Epithelial cell of esophagus (primary cell): ENCODE data around the gene SLFN12L.

Experiments used
- DNase-seq: peaks from one replicate; pipeline ENCODE4 v3.0.0; 2010; ENCODE audit warnings: low read depth
- H3K4me3 ChIP-seq: 2 replicates; pipeline ENCODE4 v1.5.1; 2011; ENCODE audit warnings: mild to moderate bottlenecking, low read length, control low read depth
- TF ChIP-seq, protein P1 (sequence below): IDR thresholded peaks from 2 replicates; pipeline ENCODE4 v1.5.1; 2011; ENCODE audit warnings: low read depth, mild to moderate bottlenecking, low read length, control low read depth, inconsistent platforms; ENCODE audit not compliant: insufficient read depth; ENCODE audit errors: missing control alignments

Gene SLFN12L

DNA sequence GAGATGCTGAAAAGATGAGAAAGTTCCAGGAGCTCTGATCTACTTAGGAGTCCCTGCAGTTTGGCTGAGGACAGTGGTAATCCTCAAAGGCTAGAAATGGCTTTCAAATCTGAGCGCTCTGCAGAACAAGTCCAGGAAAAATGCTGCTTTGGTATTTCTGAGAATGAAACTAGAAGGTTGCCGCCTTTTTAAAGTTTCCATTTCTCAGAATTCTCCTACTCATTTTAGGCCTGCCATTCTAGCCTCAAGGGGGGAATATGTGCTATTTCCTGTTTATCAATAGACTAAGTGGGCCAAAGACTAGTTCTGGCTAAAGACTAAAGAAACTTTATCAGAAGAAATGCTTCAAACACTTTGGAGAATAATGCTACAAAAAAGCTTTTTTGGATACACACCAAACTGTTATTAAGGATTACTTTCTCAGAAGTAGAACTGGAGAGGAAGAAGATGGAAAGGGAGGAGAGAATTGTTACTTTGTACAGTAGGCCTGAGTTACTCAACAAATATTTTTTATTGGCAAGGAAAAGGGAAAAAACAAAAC, at the start of gene SLFN12L:
TSS of gene SLFN12L (minus strand) at position 78 of the 541 bp plus-strand sequence. CDS start 15,314 bp downstream, outside the sequence.
- H3K4me3 ChIP-seq = no peak within 1 kb of the TSS
- TF ChIP-seq, protein P1, sequence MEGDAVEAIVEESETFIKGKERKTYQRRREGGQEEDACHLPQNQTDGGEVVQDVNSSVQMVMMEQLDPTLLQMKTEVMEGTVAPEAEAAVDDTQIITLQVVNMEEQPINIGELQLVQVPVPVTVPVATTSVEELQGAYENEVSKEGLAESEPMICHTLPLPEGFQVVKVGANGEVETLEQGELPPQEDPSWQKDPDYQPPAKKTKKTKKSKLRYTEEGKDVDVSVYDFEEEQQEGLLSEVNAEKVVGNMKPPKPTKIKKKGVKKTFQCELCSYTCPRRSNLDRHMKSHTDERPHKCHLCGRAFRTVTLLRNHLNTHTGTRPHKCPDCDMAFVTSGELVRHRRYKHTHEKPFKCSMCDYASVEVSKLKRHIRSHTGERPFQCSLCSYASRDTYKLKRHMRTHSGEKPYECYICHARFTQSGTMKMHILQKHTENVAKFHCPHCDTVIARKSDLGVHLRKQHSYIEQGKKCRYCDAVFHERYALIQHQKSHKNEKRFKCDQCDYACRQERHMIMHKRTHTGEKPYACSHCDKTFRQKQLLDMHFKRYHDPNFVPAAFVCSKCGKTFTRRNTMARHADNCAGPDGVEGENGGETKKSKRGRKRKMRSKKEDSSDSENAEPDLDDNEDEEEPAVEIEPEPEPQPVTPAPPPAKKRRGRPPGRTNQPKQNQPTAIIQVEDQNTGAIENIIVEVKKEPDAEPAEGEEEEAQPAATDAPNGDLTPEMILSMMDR = no peak
- no peak for DNase-seq

DNA sequence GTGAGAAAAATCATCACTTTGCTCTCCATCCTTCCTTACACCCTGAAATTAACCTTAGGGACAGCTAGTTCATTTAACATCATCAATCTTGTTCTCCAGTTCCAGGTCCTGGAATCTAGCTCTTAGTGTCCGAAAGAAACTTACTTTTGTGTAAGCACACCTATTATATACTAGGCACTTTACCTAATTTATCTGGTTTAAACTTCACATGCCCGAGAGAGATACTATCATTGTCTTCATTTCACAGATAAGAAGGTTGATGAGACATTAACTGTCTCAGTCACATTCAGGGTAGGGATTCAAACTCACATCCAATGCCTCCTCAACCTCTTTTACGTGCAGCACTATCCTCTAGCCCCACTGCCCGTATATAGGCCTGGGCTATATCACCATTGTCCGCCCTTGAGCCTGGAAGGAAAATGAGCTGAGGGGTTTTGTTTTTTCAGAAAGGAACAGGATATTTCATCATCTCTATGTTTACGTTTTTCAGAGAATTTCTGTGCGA, 49.1 kb upstream of the SLFN12L start:
- no peak for DNase-seq
- TF ChIP-seq, protein P1 = no peak
- H3K4me3 ChIP-seq = peak overlapping the region; percentile 94

DNA sequence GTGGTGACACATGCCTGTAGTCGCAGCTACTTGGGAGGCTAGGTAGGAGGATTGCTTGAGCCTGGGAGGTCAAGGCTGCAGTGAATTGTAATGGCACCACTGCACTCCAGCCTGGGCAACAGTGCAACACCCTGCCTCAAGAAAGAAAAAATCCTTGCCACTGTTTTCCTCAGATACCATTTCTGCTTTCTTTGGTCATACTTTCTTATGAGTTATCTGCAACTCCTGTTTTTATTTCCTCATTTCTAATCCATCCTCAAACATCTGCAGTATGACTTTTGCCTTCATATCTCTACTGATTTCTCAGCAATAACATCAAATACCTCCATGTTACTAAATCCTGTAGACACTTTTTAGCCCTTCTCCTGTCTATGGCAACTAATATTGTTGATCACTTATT, 46.6 kb upstream of the SLFN12L start:
- TF ChIP-seq, protein P1 = no peak
- no peak for DNase-seq
- H3K4me3 ChIP-seq = no peak overlapping the region

DNA sequence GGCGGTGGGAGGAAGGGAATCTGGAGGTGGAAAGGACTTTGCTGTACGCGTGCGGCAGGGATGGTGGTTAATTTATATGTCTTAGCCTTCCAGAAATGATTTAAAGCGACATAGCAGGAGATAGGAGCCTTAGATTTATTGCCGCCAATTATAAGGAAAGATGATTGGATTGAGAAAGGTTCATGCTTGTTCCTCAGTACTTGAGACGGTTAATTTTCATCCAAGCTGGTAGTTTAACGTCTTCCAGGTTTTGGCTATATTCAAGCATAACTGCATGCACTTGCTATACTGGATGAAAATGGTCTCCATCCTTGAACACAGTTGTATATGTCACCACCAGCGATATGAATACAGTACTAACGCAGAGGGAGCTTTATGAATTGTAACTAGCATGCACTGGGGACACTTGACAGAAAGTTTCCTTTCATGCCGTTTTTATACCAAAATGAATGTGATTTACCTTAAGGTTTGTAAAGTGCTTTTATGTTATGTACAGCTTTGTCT, 41.5 kb upstream of the SLFN12L start:
- H3K4me3 ChIP-seq = peak overlapping the region; percentile 87
- TF ChIP-seq, protein P1 = no peak
- no peak for DNase-seq

DNA sequence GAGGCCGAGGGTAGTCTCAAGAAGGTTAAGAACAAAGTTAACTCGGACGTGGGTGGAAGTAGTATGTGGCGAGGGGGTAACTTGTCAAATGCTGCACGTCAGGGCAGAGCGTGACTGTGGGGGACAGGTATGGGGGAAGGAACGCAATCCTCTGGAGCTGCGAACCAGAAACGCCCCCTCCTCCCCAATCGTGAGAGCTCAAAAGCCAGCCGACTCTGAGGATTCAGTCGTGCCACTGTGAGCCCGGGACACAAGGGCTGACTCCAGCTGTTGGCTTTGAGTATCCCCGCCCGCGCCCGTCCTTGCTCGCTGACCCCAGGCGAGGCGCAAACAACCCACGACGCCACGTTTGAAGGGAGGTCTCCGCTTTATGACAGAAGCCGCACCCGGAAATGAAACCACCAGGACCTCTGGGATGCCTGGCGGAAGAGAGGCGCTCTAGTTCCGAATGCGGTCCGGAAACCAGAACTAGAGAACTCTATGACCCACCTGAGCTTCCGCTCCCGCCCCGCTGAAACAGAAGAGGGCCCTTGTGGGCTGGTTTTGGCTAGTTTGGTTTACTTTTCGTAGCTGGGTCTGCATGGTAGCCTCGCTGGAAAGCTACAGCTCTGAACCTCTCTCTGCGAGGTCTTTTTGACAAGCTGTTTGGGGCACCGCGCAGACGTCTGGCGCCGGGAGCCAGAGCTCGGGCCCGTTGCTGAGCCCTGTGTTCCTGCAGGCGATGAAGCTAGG, 40.9 kb upstream of the SLFN12L start, which contains the start of gene PEX12:
TSS of gene PEX12 (minus strand) at position 375 of the 732 bp plus-strand sequence. CDS start 550 bp downstream, outside the sequence.
- peak; percentile 86 for DNase-seq
- TF ChIP-seq, protein P1 = no peak
- peak within 1 kb of the TSS; percentile 87 for H3K4me3 ChIP-seq

DNA sequence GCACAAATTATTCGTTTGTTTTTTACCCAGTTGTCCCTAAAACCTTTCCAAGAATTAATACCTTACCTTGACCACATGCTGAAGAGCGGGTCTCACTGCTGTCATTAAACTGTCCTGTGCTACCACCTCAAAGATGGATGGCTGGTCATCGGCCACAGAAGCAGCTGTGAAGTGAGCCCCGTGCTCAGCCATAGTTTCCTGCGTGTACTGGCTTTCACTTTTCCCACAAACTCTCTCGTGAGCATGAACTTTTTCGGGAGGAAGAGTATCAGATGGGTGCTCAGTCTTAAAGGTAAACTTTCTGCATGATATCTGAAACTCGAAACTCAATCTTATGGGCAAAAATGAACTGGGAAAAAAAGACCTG, 40.3 kb upstream of the SLFN12L start:
- H3K4me3 ChIP-seq = peak overlapping the region; percentile 87
- DNase-seq = no peak
- TF ChIP-seq, protein P1 = no peak
